IMR-90 (cell line): ENCODE measurements around the gene LYPD3. TPM values are rescaled to one million over a fixed set of nuclear protein-coding genes. Genes with fewer than 3 reads are reported as not detected.

ENCODE experiments used
- ATAC-seq: fragments of 200-7000 bp; cut with Tn5 transposase; 2 replicates; pipeline ENCODE4 v1.9.1; 2020; ENCODE audit warnings: low read depth, mild to moderate bottlenecking, moderate library complexity
- BruUV-seq: library from RNA; stranded (reverse); fragments of 400-500 nt; replicated peaks from 2 replicates; lab custom pipeline; 2021; lab: Mats Ljungman, UMichigan
- CTCF ChIA-PET: fragments of 300-600 bp; formaldehyde crosslinking; extraction: SDS; loops from one replicate; lab custom pipeline; 2021; ENCODE audit warnings: antibody characterized with exemption; lab: Yijun Ruan, JAX
- POLR2A ChIA-PET: fragments of 300-600 bp; sonication (Branson Sonifier 250); formaldehyde crosslinking; loops from one replicate; lab custom pipeline; 2022; ENCODE audit warnings: antibody characterized with exemption; ENCODE audit not compliant: unreplicated experiment; lab: Charles Lee
- DNase-seq: peaks from one replicate; pipeline ENCODE4 v3.0.0; 2013
- H2AFZ ChIP-seq: replicated peaks from 2 replicates; pipeline ENCODE3; 2013; ENCODE audit warnings: low read length, mild to moderate bottlenecking; ENCODE audit not compliant: poor library complexity
- H2AK5ac ChIP-seq: 2 replicates; pipeline ENCODE4 v1.6.1; 2013; ENCODE audit warnings: low read depth, low read length, inconsistent platforms
- H2AK9ac ChIP-seq: replicated peaks from 2 replicates; pipeline ENCODE3; 2013; ENCODE audit warnings: mild to moderate bottlenecking, low read depth, low read length, moderate library complexity; ENCODE audit not compliant: poor library complexity
- H2BK120ac ChIP-seq: 2 replicates; pipeline ENCODE4 v1.6.1; 2013; ENCODE audit warnings: low read depth, low read length, inconsistent platforms
- H2BK15ac ChIP-seq: 3 replicates; pipeline ENCODE4 v1.6.1; 2013; ENCODE audit warnings: low read depth, low read length, inconsistent platforms
- H2BK20ac ChIP-seq: 2 replicates; pipeline ENCODE4 v1.6.1; 2013; ENCODE audit warnings: low read depth, mild to moderate bottlenecking, inconsistent platforms, low read length, moderate library complexity
- H2BK5ac ChIP-seq: 2 replicates; pipeline ENCODE4 v1.6.1; 2013; ENCODE audit warnings: mild to moderate bottlenecking, low read depth, low read length, inconsistent platforms; ENCODE audit not compliant: poor library complexity, severe bottlenecking
- H3K14ac ChIP-seq: replicated peaks from 2 replicates; pipeline ENCODE4 v1.6.1; 2013; ENCODE audit warnings: low read depth, low read length, inconsistent platforms
- H3K18ac ChIP-seq: 2 replicates; pipeline ENCODE4 v1.6.1; 2013; ENCODE audit warnings: low read depth, low read length, control low read depth
- H3K23ac ChIP-seq: 2 replicates; pipeline ENCODE4 v1.6.1; 2013; ENCODE audit warnings: low read depth, low read length, inconsistent platforms
- H3K27ac ChIP-seq: 2 replicates; pipeline ENCODE4 v1.5.1; 2013; ENCODE audit warnings: mild to moderate bottlenecking, control low read depth, low read length; ENCODE audit not compliant: insufficient read depth
- H3K27me3 ChIP-seq: 2 replicates; pipeline ENCODE4 v1.6.1; 2013; ENCODE audit warnings: low read length; ENCODE audit not compliant: control insufficient read depth, insufficient read depth
- H3K36me3 ChIP-seq: 2 replicates; pipeline ENCODE4 v1.6.1; 2013; ENCODE audit warnings: low read length, mixed read lengths; ENCODE audit not compliant: control insufficient read depth, insufficient read depth
- H3K4ac ChIP-seq: 2 replicates; pipeline ENCODE4 v1.6.1; 2013; ENCODE audit warnings: low read depth, low read length, inconsistent platforms
- H3K4me1 ChIP-seq: 2 replicates; pipeline ENCODE4 v1.6.1; 2013; ENCODE audit warnings: low read length, mixed read lengths; ENCODE audit not compliant: control insufficient read depth, insufficient read depth
- H3K4me2 ChIP-seq: 2 replicates; pipeline ENCODE4 v1.6.1; 2013; ENCODE audit warnings: low read depth, mild to moderate bottlenecking, control low read depth, low read length, moderate library complexity
- H3K4me3 ChIP-seq: 2 replicates; pipeline ENCODE4 v1.5.1; 2013; ENCODE audit warnings: low read depth, mild to moderate bottlenecking, control low read depth, low read length, moderate library complexity; ENCODE audit not compliant: insufficient read depth
- H3K56ac ChIP-seq: 2 replicates; pipeline ENCODE4 v1.6.1; 2013; ENCODE audit warnings: low read length, inconsistent platforms; ENCODE audit not compliant: insufficient read depth; ENCODE audit errors: extremely low read depth
- H3K79me1 ChIP-seq, 2 experiments: 2 replicates each; pipeline ENCODE4 v1.6.1; 2013; ENCODE audit warnings: low read length in 2 of 2, inconsistent platforms in 1 of 2, low read depth in 1 of 2
- H3K9ac ChIP-seq: 2 replicates; pipeline ENCODE4 v1.6.1; 2013; ENCODE audit warnings: low read depth, low read length, control low read depth
- H3K9me1 ChIP-seq: 2 replicates; pipeline ENCODE4 v1.6.1; 2013; ENCODE audit warnings: low read length, inconsistent platforms; ENCODE audit not compliant: insufficient read depth
- H3K9me3 ChIP-seq: 2 replicates; pipeline ENCODE4 v1.6.1; 2013; ENCODE audit warnings: low read length; ENCODE audit not compliant: control insufficient read depth, insufficient read depth
- H4K20me1 ChIP-seq: 2 replicates; pipeline ENCODE4 v1.6.1; 2013; ENCODE audit warnings: low read length, inconsistent platforms; ENCODE audit not compliant: insufficient read depth
- H4K5ac ChIP-seq: 2 replicates; pipeline ENCODE4 v1.6.1; 2013; ENCODE audit warnings: mild to moderate bottlenecking, low read depth, low read length, control low read depth
- H4K8ac ChIP-seq, 2 experiments: 2 replicates each; pipeline ENCODE4 v1.6.1; 2013; ENCODE audit warnings: low read depth in 2 of 2, low read length in 2 of 2, control low read depth in 1 of 2, inconsistent platforms in 1 of 2
- H4K91ac ChIP-seq: 2 replicates; pipeline ENCODE4 v1.6.1; 2013; ENCODE audit warnings: low read depth, low read length, inconsistent platforms; ENCODE audit not compliant: insufficient read depth
- CEBPB ChIP-seq: IDR thresholded peaks from 2 replicates; pipeline ENCODE4 v1.6.1; 2012; ENCODE audit warnings: low read depth, low read length, improper control_type of control experiment
- CTCF ChIP-seq: conservative IDR thresholded peaks from 2 replicates; pipeline ENCODE4 v1.5.1; 2012; ENCODE audit warnings: mild to moderate bottlenecking, low read depth, low read length, improper control_type of control experiment
- FOS ChIP-seq: fragments of 150-350 bp; IDR thresholded peaks from 2 replicates; pipeline ENCODE4 v1.6.1; 2016; ENCODE audit warnings: low read depth, low read length
- MAZ ChIP-seq: IDR thresholded peaks from 2 replicates; pipeline ENCODE4 v1.6.1; 2012; ENCODE audit warnings: low read depth, mild to moderate bottlenecking, low read length, improper control_type of control experiment, moderate library complexity, borderline replicate concordance
- MXI1 ChIP-seq: IDR thresholded peaks from 2 replicates; pipeline ENCODE4 v1.6.1; 2012; ENCODE audit warnings: low read depth, mild to moderate bottlenecking, low read length, moderate library complexity, borderline replicate concordance
- POLR2A ChIP-seq: IDR thresholded peaks from 2 replicates; pipeline ENCODE4 v1.6.1; 2012; ENCODE audit warnings: mild to moderate bottlenecking, low read depth, low read length
- RFX5 ChIP-seq: IDR thresholded peaks from 2 replicates; pipeline ENCODE4 v1.8.0; 2012; ENCODE audit warnings: low read depth, mild to moderate bottlenecking, low read length, moderate library complexity
- WGBS, 2 experiments: methylation state at CpG; one replicate each; pipeline versions ENCODE4 v1.1.5 to v1.1.7; 2013; ENCODE audit warnings: missing lambda C conversion rate in 2 of 2; ENCODE audit not compliant: insufficient read length in 1 of 2; ENCODE audit errors: extremely low coverage in 2 of 2; 5-methylcytosine and 5-hydroxymethylcytosine counted together
- dilution Hi-C: fragments of 300-500 bp; cut with HindIII; formaldehyde crosslinking; loops from one replicate; pipeline ENCODE4 v1.14.3; 2018; ENCODE audit warnings: low sequenced_read_pairs; ENCODE audit not compliant: unreplicated experiment
- in situ Hi-C: fragments of 300-500 bp; cut with MboI; formaldehyde crosslinking; loops from 3 replicates; pipeline ENCODE4 v1.14.3; 2019; ENCODE audit warnings: low sequenced_read_pairs, inconsistent platforms, mixed read lengths
- intact Hi-C: fragments of 100-400 bp; cut with micrococcal nuclease; formaldehyde crosslinking; loops from 2 replicates; pipeline ENCODE4 v1.10.0; 2022
- polyA plus RNA-seq, 3 experiments: library from polyadenylated mRNA; depleted of rRNA; stranded (reverse); fragments of >200 nt; gene quantifications; 2 replicates each; pipeline ENCODE4 v1.2.3, GENCODE V29; 2012; ENCODE audit warnings: low replicate concordance in 1 of 3
- total RNA-seq: library from RNA; depleted of rRNA; stranded (reverse); fragments of >200 nt; gene quantifications from 2 replicates; pipeline ENCODE4 v1.2.3, GENCODE V29; 2012

Gene LYPD3
- total and polyA plus RNA-seq, 2 of the 4 experiments (the other 2 are of a cell fraction) = 0.18 to 1.1 TPM

GRCh38 chr19:43503501-43504425 lies 38.4 kb upstream of the LYPD3 start:
- Histone ChIP-seq H4K91ac (no peak overlapping the region; the same call in 1 of the 2 replicates), H3K14ac (peak overlapping the region; percentile 73), H3K27ac (peak overlapping the region; percentile 82), H3K4me2 (peak overlapping the region; percentile 78), H3K79me1 (peaks cover 0 to 14% of the 10 kb centered on the region in 2 experiments; a peak in 3 of 4 replicates), H3K9me1 (no peaks in the 10 kb centered on the region), H4K5ac (peak overlapping the region; percentile 25), H3K56ac (peak overlapping the region; percentile 55; the same call in 1 of the 2 replicates), H2BK5ac (peak overlapping the region; percentile 44), H3K18ac (peak overlapping the region; percentile 40), H3K36me3 (peaks cover 11% of the 10 kb centered on the region), H2AK9ac (peak overlapping the region; percentile 84), H3K23ac (peak overlapping the region; percentile 25), H4K20me1 (no peaks in the 10 kb centered on the region; the same call in 1 of the 2 replicates), H3K4ac (peak overlapping the region; percentile 62), H2AK5ac (peak overlapping the region; percentile 7; the same call in 1 of the 2 replicates), H2BK15ac (no peak overlapping the region; the same call in 2 of the 3 replicates), H2AFZ (peak overlapping the region; percentile 96), H3K4me1 (peaks cover 4% of the 10 kb centered on the region; the same call in 1 of the 2 replicates), H3K27me3 (no peaks in the 10 kb centered on the region), H2BK120ac (no peak overlapping the region), H3K9ac (peak overlapping the region; percentile 89), H2BK20ac (no peak overlapping the region), H3K4me3 (peak overlapping the region; percentile 88), H3K9me3 (no peaks in the 10 kb centered on the region), H4K8ac (peak overlapping the region; percentile 24 to 86; a peak in 3 of 4 replicates)
- TF ChIP-seq MXI1 (0 out of 2 replicates have a peak, but pooled peaks have one; percentile 20), RFX5 (no peak), POLR2A (peak; percentile 60), CEBPB (no peak), FOS (no peak), CTCF (0 out of 2 replicates have a peak, but pooled peaks have one; percentile 6), MAZ (peak; percentile 79; the same call in 1 of the 2 replicates)
- ATAC-seq = peak; percentile 99
- 6% methylated on average over 29 of the region's 64 CpGs; no CpG with 5 or more reads in 1 of the 2 experiments for WGBS, 2 experiments
- dilution Hi-C loops (no loop called here), intact Hi-C loops (loop anchor here (1.0 kb wide), 1 partner anchor 56 kb away; no protein-coding TSS in a partner anchor), in situ Hi-C loops (no loop called here)
- DNase-seq = peak; percentile 84
- BruUV-seq = no TSS peak
- CTCF ChIA-PET = interaction anchor here (0.7 to 2.1 kb wide), 3 partner anchors 16 to 71 kb away, joined by 3 to 9 read pairs (median 4); no protein-coding TSS in a partner anchor
- POLR2A ChIA-PET = no interaction called here
